Epidermal melanocyte (primary cell): ENCODE data around the gene TNFRSF1B.

Experiments used
- DNase-seq: peaks from one replicate; pipeline ENCODE4 v3.0.0; 2011; ENCODE audit warnings: low spot score; ENCODE audit not compliant: insufficient read length

Gene TNFRSF1B

GRCh38 chr1:12141163-12141850 lies 25.5 kb upstream of the TNFRSF1B start:
- no peak for DNase-seq

GRCh38 chr1:12142141-12142823 lies 24.5 kb upstream of the TNFRSF1B start:
- no peak for DNase-seq

GRCh38 chr1:12142891-12143630 lies 23.7 kb upstream of the TNFRSF1B start:
- no peak for DNase-seq

- DNase-seq = peak; percentile 94
Observed at GRCh38 chr1:12143631-12144155, 23.1 kb upstream of the TNFRSF1B start.

GRCh38 chr1:12144236-12144635 lies 22.6 kb upstream of the TNFRSF1B start:
- no peak for DNase-seq

- no peak for DNase-seq
Observed at GRCh38 chr1:12144969-12145368, 21.8 kb upstream of the TNFRSF1B start.

GRCh38 chr1:12145616-12146342 lies 21.0 kb upstream of the TNFRSF1B start:
- no peak for DNase-seq

GRCh38 chr1:12146343-12147112 lies 20.3 kb upstream of the TNFRSF1B start:
- DNase-seq = no peak

GRCh38 chr1:12147201-12147701 lies 19.5 kb upstream of the TNFRSF1B start:
- DNase-seq = no peak

GRCh38 chr1:12148160-12148957 lies 18.4 kb upstream of the TNFRSF1B start:
- no peak for DNase-seq

GRCh38 chr1:12148958-12149790 lies 17.6 kb upstream of the TNFRSF1B start:
- no peak for DNase-seq

- no peak for DNase-seq
Observed at GRCh38 chr1:12149791-12150175, 17.0 kb upstream of the TNFRSF1B start.

GRCh38 chr1:12150456-12151200 lies 16.2 kb upstream of the TNFRSF1B start:
- no peak for DNase-seq

- no peak for DNase-seq
Observed at GRCh38 chr1:12151465-12151864, 15.3 kb upstream of the TNFRSF1B start.

- no peak for DNase-seq
Observed at GRCh38 chr1:12152113-12152891, 14.5 kb upstream of the TNFRSF1B start.

GRCh38 chr1:12153181-12153785 lies 13.5 kb upstream of the TNFRSF1B start:
- DNase-seq = peak; percentile 63

- DNase-seq = no peak
Observed at GRCh38 chr1:12155328-12155727, 11.5 kb upstream of the TNFRSF1B start.
